ENCODE measurements around the gene TJAP1.
A peak's percentile ranks its signal among the peaks of the same experiment; 100 is the strongest.
"Not testable (repeated sequence)": the region's sequence is repeated elsewhere in the genome, so short reads cannot be mapped to it uniquely, and the experiment has no call there.

The TJAP1 gene

GRCh38 chr6:43454290-43454695 is 23.1 kb upstream of the TJAP1 start:
- DNase-seq (ENCODE audit: low spot score), result no peak

- DNase-seq (ENCODE audit: low spot score), result peak; percentile 91
Measured at GRCh38 chr6:43454696-43455530, 22.5 kb upstream of the TJAP1 start.

GRCh38 chr6:43455531-43456428 is 21.6 kb upstream of the TJAP1 start, which contains the start of gene DLK2:
DLK2 (minus strand) TSS chr6:43455548; CDS start chr6:43454825, 723 bp downstream.
- DNase-seq (ENCODE audit: low spot score), result peak; percentile 56

GRCh38 chr6:43457643-43458042 is 19.7 kb upstream of the TJAP1 start:
- no peak for DNase-seq (ENCODE audit: low spot score)

- DNase-seq (ENCODE audit: low spot score), result not testable (repeated sequence)
Measured at GRCh38 chr6:43458154-43458553, 19.2 kb upstream of the TJAP1 start.

- no peak for DNase-seq (ENCODE audit: low spot score)
Measured at GRCh38 chr6:43459535-43459934, 17.8 kb upstream of the TJAP1 start.

GRCh38 chr6:43460032-43460431 is 17.3 kb upstream of the TJAP1 start:
- no peak for DNase-seq (ENCODE audit: low spot score)

GRCh38 chr6:43461936-43462335 is 15.4 kb upstream of the TJAP1 start:
- no peak for DNase-seq (ENCODE audit: low spot score)

- DNase-seq (ENCODE audit: low spot score), result no peak
Measured at GRCh38 chr6:43464337-43464736, 13.0 kb upstream of the TJAP1 start.

GRCh38 chr6:43465948-43466347 is 11.4 kb upstream of the TJAP1 start:
- no peak for DNase-seq (ENCODE audit: low spot score)

GRCh38 chr6:43467265-43467664 is 10.1 kb upstream of the TJAP1 start:
- not testable (repeated sequence) for DNase-seq (ENCODE audit: low spot score)

- no peak for DNase-seq (ENCODE audit: low spot score)
Measured at GRCh38 chr6:43467752-43468151, 9.6 kb upstream of the TJAP1 start.

- DNase-seq (ENCODE audit: low spot score), result no peak
Measured at GRCh38 chr6:43468240-43468639, 9.1 kb upstream of the TJAP1 start.

GRCh38 chr6:43468748-43469681 is 8.4 kb upstream of the TJAP1 start:
- no peak for DNase-seq (ENCODE audit: low spot score)

- no peak for DNase-seq (ENCODE audit: low spot score)
Measured at GRCh38 chr6:43469947-43470346, 7.4 kb upstream of the TJAP1 start.

GRCh38 chr6:43471399-43471798 is 6.0 kb upstream of the TJAP1 start:
- no peak for DNase-seq (ENCODE audit: low spot score)

- no peak for DNase-seq (ENCODE audit: low spot score)
Measured at GRCh38 chr6:43472515-43472914, 4.9 kb upstream of the TJAP1 start.

GRCh38 chr6:43475516-43475915 is 1.9 kb upstream of the TJAP1 start:
- DNase-seq (ENCODE audit: low spot score), result no peak

GRCh38 chr6:43476746-43477145 is 624 bp upstream of the TJAP1 start:
- no peak for DNase-seq (ENCODE audit: low spot score)

GRCh38 chr6:43478008-43478372 is 620 bp downstream of the TJAP1 start:
- no peak for DNase-seq (ENCODE audit: low spot score)

GRCh38 chr6:43481075-43481474 is 3.7 kb downstream of the TJAP1 start:
- no peak for DNase-seq (ENCODE audit: low spot score)

All from ecto neural progenitor cell (in vitro differentiated cells).